Activated CD4-positive, alpha-beta T cell treated with anti-CD3 and anti-CD28 coated beads, Interleukin-2, amount 50 U/mL, for 4 hours (primary cell): ENCODE results near the gene PLIN3.
"Not testable (repeated sequence)": the region's sequence is repeated elsewhere in the genome, so short reads cannot be mapped to it uniquely, and the experiment has no call there.

Source experiments
- DNase-seq, 2 experiments: peaks; one replicate each; pipeline ENCODE4 v3.0.0-alpha.2; 2020

PLIN3 gene

DNA sequence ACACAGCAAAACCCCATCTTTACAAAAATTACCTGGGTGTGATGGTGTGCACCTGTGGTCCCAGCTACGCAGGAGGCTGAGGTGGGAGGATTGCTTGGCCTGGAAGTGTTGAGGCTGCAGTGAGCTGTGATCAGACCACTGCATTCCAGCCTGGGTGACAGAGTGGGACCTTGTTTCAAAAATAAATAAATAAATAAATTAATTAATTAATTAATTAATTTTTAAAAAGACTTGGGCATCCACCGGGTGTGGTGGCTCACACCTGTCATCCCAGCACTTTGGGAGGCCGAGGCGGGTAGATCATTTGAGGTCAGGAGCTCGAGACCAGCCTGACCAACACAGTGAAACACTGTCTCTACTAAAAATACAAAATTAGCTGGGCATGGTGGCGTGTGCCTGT, 62.3 kb downstream of the PLIN3 start:
- not testable (repeated sequence) for DNase-seq

DNA sequence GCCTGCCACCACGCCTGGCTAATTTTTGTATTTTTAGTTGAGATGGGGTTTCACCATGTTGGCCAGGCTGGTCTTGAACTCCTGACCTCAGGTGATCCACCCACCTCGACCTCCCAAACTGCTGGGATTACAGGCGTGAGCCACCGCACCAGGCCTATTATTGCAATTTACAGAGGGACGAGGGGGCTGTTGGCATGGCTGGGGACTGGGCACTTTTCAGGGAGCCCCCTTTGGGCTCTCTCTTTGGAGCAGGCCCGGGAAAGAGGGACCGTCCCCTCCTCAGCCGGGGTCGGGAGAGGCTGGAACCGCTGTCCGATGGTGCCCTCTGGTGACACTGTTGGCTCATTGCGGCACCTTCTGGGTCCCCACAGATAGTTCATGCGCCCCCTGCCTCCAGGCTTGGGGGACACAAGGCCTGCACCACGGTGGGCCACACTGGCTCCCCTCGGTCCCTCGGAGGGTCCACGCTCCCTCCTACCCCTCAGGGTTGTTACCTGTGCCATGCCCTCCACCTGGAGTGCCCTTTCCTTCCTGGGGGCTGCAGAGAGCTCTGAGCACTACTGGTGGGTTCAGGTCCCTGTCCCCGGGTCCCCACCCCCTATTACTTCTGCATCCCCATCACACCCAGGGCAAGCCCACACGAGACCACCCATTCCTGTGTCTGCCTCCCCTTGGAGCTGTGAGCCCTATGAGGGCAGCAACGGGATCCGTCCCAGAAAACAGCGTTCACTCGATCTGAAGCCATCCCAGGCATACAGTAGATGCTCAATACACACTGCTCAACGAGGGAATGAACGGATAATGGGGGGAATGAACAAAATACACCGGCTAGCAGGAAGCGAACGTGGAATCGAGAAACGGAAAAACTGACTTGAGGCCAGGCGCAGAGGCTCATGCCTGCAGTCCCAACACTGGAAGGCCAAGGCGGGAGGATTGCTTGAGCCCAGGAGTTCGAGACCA, 63.5 kb downstream of the PLIN3 start:
- peak; percentile 52 to 53 for DNase-seq

DNA sequence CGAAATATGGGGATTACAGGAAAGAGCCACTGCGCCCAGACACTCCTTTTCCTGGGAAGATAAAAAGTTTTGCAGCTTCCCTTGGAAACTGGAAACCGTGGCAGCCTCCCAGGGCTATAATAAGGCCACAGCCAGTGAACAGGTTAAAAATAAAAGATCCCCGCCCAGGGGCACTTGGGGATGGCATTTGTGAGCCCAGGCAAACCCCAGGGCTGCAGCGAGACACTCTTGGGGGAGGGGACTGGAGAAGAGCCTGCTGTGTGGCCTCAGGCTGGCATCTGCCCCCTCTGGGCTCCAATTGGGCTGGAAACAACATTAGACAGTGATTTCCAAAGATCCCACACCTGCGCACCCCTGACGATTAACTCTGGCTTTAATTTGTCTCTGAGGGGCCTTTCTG, 64.8 kb downstream of the PLIN3 start:
- no peak for DNase-seq

DNA sequence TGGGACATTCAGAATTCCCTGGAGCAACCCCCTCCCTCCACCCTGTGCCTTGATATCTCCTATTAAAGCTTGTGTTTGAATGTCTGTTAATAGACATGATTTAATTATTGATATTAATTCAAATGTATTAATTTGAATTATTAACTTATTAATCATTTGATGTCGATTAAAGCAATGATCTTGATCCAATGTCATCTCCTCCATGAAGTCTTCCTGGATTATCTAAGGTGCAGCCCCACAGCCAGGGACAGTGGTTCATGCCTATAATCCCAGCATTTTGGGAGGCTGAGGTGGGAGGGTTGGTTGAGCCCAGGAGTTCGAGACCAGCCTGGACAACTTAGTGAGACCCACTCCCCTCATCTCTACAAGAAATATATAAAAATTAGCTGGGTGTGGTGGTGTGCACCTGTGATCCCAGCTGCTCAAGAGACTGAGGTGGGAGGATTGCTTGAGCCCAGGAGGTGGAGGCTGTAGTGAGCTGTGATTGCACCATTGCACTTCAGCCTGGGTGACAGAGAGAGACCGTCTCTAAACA, 66.3 kb downstream of the PLIN3 start:
- no peak for DNase-seq

DNA sequence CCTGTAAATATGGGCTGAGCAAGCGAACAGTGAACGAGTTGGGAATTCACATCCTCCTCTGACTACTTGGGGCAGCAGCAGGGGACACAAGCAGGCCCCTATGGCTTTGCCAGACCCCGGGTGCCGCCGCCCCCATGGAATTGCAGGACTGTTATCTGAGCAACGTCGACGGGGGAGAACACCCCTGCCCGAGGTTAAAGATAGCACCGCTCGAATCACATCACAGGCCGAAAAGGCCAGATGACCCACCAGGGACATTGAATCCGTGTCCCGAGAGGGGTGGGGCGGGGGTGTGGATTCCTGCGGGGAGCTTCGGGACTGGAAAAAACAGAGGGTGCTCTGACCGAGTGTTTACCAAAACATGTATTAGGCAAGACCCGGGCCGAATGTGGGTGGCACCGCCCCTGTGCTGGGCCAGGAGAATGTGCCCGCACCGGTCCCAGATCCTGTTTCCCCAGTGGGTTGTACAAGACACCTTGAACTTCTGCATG, 66.8 kb downstream of the PLIN3 start:
- DNase-seq: no peak

DNA sequence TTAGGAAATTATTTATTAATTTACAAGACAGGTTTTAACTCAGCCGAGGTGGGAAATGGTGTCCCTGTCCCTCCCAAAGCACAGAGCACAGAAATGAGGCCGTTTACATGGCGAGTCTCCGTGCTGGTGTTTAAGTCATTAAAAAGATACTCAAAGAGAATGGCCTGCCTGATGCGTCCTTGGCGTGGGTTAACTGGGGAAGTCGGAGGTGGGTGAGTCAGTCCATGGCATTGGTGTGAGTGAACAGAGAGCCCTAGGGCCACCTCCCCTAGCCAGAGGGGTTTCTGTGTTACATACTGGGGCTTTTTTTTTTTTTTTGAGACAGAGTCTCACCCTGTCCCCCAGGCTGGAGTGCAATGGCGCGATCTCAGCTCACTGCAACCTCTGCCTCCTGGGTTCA, 72.1 kb downstream of the PLIN3 start:
- DNase-seq: no peak

DNA sequence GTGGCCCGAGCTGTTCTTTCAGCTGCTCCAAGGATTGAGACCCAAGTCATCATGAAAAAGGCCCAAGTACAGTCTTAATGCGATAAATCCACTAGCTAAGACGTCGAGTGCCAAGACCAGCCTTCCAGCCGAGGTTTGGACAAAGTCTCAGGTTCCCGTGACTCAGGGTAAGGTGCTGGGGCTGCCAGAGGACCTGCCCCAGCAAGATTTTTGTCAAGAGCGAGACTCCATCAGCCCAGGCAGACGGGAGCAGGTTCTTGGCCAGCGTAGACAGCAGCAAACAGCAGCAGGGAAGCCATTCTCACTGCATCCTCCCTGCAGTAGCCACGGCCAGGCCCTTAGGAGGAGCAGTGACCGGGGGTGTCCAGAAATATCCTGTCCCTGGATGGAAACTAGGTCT, 72.5 kb downstream of the PLIN3 start:
- no peak for DNase-seq

DNA sequence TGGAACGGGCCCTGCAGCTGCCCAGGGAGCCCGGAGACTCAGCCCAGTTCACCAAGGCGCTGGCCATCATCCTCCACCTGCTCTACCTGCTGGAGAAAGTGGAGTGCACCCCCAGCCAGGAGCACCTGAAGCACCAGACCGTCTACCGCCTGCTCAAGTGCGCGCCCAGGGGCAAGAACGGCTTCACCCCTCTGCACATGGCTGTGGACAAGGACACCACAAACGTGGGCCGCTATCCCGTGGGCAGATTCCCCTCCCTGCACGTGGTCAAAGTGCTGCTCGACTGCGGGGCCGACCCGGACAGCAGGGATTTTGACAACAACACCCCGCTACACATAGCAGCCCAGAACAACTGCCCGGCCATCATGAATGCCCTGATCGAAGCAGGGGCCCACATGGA, 74.2 kb downstream of the PLIN3 start:
- DNase-seq: not testable (repeated sequence)

DNA sequence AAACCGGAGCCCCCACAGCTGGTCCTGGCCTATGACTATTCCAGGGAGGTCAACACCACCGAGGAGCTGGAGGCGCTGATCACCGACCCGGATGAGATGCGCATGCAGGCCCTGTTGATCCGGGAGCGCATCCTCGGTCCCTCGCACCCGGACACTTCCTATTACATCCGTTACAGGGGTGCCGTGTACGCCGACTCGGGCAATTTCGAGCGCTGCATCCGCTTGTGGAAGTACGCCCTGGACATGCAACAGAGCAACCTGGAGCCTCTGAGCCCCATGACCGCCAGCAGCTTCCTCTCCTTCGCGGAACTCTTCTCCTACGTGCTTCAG, 74.6 kb downstream of the PLIN3 start:
- not testable (repeated sequence) for DNase-seq

DNA sequence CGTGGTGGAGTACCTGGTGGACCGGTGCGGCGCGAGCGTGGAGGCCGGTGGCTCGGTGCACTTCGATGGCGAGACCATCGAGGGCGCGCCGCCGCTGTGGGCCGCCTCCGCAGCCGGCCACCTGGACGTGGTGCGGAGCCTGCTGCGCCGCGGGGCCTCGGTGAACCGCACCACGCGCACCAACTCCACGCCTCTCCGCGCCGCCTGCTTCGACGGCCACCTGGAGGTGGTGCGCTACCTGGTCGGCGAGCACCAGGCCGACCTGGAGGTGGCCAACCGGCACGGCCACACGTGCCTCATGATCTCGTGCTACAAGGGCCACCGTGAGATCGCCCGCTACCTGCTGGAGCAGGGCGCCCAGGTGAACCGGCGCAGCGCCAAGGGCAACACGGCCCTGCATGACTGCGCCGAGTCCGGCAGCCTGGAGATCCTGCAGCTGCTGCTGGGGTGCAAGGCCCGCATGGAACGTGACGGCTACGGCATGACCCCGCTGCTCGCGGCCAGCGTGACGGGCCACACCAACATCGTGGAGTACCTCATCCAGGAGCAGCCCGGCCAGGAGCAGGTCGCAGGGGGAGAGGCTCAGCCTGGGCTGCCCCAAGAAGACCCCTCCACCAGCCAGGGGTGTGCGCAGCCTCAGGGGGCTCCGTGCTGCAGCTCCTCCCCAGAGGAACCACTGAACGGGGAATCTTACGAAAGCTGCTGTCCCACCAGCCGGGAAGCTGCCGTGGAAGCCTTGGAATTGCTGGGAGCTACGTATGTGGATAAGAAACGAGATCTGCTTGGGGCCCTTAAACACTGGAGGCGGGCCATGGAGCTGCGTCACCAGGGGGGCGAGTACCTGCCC, 75.2 kb downstream of the PLIN3 start:
- DNase-seq: not testable (repeated sequence)

DNA sequence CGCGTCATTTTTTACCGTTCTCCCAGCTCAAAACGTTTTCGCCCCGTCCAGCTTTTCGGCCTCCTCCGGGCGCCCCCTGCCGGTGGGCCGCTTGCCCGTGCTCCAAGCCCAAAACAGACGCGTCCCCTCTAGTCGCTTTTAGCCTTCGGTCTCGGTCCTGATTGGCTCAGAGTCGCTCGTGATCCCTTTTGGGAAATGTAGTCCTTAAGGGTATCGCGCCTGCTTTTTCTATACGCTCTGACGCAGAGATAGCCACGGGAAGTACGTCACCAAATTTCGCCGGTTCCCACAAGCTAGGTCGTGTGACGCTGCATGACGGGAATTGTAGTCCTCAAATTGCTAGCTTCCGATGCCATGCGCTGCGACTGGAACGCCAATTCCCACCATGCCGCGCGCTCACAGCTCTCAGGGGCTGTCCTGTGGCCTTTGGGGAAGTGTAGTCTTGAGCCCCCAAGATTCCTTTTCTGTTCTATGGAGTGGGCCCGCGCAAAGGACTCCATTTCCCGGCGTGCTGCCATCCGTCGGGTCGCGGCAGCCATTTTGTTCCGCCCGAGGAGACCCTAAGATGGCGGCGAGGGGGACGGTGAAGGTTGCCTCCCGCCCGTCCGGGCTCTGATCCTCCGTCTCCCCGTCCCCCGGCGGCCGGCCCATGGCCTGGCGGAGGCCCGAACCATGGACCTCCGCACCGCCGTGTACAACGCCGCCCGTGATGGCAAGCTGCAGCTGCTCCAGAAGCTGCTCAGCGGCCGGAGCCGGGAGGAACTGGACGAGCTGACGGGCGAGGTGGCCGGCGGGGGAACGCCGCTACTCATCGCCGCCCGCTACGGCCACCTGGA, 76.1 kb downstream of the PLIN3 start, which contains the start of gene FEM1A:
Gene FEM1A (plus strand): TSS at position 552 of the 836 bp plus-strand sequence. CDS start 121 bp downstream, at position 673.
- DNase-seq: peak; percentile 98 to 99
